Ovary (tissue), 3 donors: ENCODE measurements around the gene BNIP3.

Source experiments
- EP300 ChIP-seq: sonication (generic); formaldehyde crosslinking; IDR thresholded peaks from one replicate; pipeline ENCODE4 v1.6.1; 2017; ENCODE audit warnings: antibody characterized with exemption
- POLR2A ChIP-seq: fragments of 450-650 bp; IDR thresholded peaks from one replicate; pipeline ENCODE4 v1.6.1; 2017; ENCODE audit warnings: antibody characterized with exemption, mild to moderate bottlenecking, moderate library complexity
- TF ChIP-seq, protein P1 (sequence below), 3 donors: fragments of 450-650 bp in 2 of 3; fragments of 200-600 bp in 1 of 3; IDR thresholded peaks; one replicate each; pipeline versions ENCODE4 v1.5.1 to v1.8.0; 2016 to 2022; ENCODE audit warnings: antibody characterized with exemption in 3 of 3, mild to moderate bottlenecking in 1 of 3
- donor health status: DM: no; HTN: no; CAD: no.

DNA sequence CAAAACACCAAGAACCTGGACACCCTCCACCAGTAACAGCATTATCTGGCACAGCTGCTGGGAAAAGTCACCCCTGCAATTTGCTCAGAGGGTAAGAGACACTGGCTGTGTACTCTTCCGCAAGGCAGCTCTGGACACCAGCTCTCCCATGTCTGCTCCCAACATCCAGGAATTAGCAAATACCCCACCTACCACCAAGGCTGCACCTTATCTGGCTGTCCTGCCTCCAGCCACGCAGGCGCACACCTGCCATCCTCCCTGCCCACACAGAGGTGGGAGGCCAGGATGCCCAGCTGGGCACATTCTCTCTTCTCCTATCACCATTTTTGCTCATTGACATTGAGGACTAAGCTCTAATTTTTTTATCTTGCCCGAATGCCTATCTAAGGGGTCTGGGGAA is 20.3 kb upstream of the BNIP3 start:
- TF ChIP-seq, protein P1, sequence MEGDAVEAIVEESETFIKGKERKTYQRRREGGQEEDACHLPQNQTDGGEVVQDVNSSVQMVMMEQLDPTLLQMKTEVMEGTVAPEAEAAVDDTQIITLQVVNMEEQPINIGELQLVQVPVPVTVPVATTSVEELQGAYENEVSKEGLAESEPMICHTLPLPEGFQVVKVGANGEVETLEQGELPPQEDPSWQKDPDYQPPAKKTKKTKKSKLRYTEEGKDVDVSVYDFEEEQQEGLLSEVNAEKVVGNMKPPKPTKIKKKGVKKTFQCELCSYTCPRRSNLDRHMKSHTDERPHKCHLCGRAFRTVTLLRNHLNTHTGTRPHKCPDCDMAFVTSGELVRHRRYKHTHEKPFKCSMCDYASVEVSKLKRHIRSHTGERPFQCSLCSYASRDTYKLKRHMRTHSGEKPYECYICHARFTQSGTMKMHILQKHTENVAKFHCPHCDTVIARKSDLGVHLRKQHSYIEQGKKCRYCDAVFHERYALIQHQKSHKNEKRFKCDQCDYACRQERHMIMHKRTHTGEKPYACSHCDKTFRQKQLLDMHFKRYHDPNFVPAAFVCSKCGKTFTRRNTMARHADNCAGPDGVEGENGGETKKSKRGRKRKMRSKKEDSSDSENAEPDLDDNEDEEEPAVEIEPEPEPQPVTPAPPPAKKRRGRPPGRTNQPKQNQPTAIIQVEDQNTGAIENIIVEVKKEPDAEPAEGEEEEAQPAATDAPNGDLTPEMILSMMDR (IDR thresholded peaks at IDR 0.05) = no peak
- TF ChIP-seq EP300 (no peak), POLR2A (no peak)
